H1 (cell line): ENCODE measurements around the gene EYA2. TPM values are rescaled to one million over a fixed set of nuclear protein-coding genes. Genes with fewer than 3 reads are reported as not detected.

Experiments
- CTCF ChIA-PET: fragments of 300-600 bp; sonication (Branson Sonifier 250); formaldehyde crosslinking; loops from one replicate; lab custom pipeline; 2021; ENCODE audit not compliant: partially characterized antibody; lab: Charles Lee
- POLR2A ChIA-PET: fragments of 300-600 bp; sonication (Branson Sonifier 250); formaldehyde crosslinking; loops from one replicate; lab custom pipeline; 2021; ENCODE audit warnings: inconsistent platforms; ENCODE audit not compliant: partially characterized antibody; lab: Charles Lee
- DNase-seq, 2 experiments: peaks; one replicate each; pipeline versions ENCODE4 v3.0.0 to v3.0.0-alpha.2; 2010 to 2022; ENCODE audit warnings: low spot score in 2 of 2, low read depth in 1 of 2, mixed read lengths in 1 of 2
- FAIRE-seq: peaks from 2 replicates; lab custom pipeline; 2011; peaks lifted over from hg19 to GRCh38; lab: Jason Lieb, UNC
- H2AFZ ChIP-seq: 2 replicates; pipeline ENCODE4 v1.8.1; 2012; ENCODE audit warnings: low read length, inconsistent platforms
- H2AK5ac ChIP-seq: 2 replicates; pipeline ENCODE4 v1.6.1; 2013; ENCODE audit warnings: low read depth, low read length
- H2BK120ac ChIP-seq: replicated peaks from 2 replicates; pipeline ENCODE3; 2013; ENCODE audit warnings: low read depth, low read length, inconsistent platforms
- H2BK12ac ChIP-seq: 2 replicates; pipeline ENCODE4 v1.6.1; 2013; ENCODE audit warnings: low read depth, low read length
- H2BK15ac ChIP-seq: 2 replicates; pipeline ENCODE4 v1.6.1; 2013; ENCODE audit warnings: low read length
- H2BK20ac ChIP-seq: 2 replicates; pipeline ENCODE4 v1.6.1; 2013; ENCODE audit warnings: low read length
- H2BK5ac ChIP-seq: 2 replicates; pipeline ENCODE4 v1.6.1; 2013; ENCODE audit warnings: low read depth, low read length
- H3K14ac ChIP-seq: 2 replicates; pipeline ENCODE4 v1.6.1; 2013; ENCODE audit warnings: inconsistent platforms; ENCODE audit not compliant: insufficient read length
- H3K18ac ChIP-seq: 2 replicates; pipeline ENCODE4 v1.6.1; 2013; ENCODE audit warnings: low read length; ENCODE audit errors: extremely low read depth
- H3K23ac ChIP-seq: 2 replicates; pipeline ENCODE4 v1.6.1; 2013; ENCODE audit warnings: inconsistent platforms; ENCODE audit not compliant: insufficient read length
- H3K23me2 ChIP-seq: 2 replicates; pipeline ENCODE4 v1.6.1; 2013; ENCODE audit warnings: low read depth, low read length
- H3K27ac ChIP-seq: 2 replicates; pipeline ENCODE4 v1.6.1; 2011; ENCODE audit warnings: low read depth, low read length, inconsistent platforms
- H3K27me3 ChIP-seq, 4 experiments: replicated peaks in 1 of 4; 1 replicate in 1 of 4; 2 replicates in 3 of 4; pipeline versions ENCODE4 v1.6.1 to v1.8.1; 2011 to 2013; ENCODE audit warnings: low read length in 3 of 4, mild to moderate bottlenecking in 3 of 4, inconsistent platforms in 2 of 4, mixed read lengths in 2 of 4, moderate library complexity in 1 of 4; ENCODE audit not compliant: control insufficient read depth in 3 of 4, insufficient read depth in 3 of 4; ENCODE audit errors: extremely low read depth in 1 of 4
- H3K36me3 ChIP-seq, 4 experiments: 2 replicates each; pipeline versions ENCODE4 v1.6.1 to v1.8.1; 2011 to 2013; ENCODE audit warnings: mild to moderate bottlenecking in 4 of 4, low read length in 3 of 4, moderate library complexity in 2 of 4, control low read depth in 1 of 4, inconsistent platforms in 1 of 4; ENCODE audit not compliant: insufficient read depth in 4 of 4, control insufficient read depth in 2 of 4
- H3K4ac ChIP-seq: replicated peaks from 2 replicates; pipeline ENCODE3; 2013; ENCODE audit warnings: low read length, low read depth, mixed read lengths, inconsistent platforms; ENCODE audit not compliant: insufficient read length
- H3K4me1 ChIP-seq, 4 experiments: replicated peaks in 1 of 4; 1 replicate in 1 of 4; 2 replicates in 3 of 4; pipeline versions ENCODE4 v1.6.1 to v1.8.1; 2011 to 2013; ENCODE audit warnings: low read length in 3 of 4, inconsistent platforms in 2 of 4, mixed read lengths in 1 of 4; ENCODE audit not compliant: insufficient read depth in 4 of 4, control insufficient read depth in 3 of 4
- H3K4me2 ChIP-seq, 2 experiments: 2 replicates each; pipeline versions ENCODE4 v1.6.1 to v1.8.1; 2011 to 2013; ENCODE audit warnings: low read depth in 2 of 2, low read length in 2 of 2, control low read depth in 1 of 2, inconsistent platforms in 1 of 2, mild to moderate bottlenecking in 1 of 2; ENCODE audit not compliant: insufficient read depth in 1 of 2
- H3K4me3 ChIP-seq, 4 experiments: fragments of 200-600, 300-600 bp in 1 of 4; sonication (generic), shearing (Covaris generic), sonication (Bioruptor Twin) in 1 of 4; 2 replicates each; pipeline versions ENCODE4 v1.5.1 to v1.8.1; 2011 to 2016; ENCODE audit warnings: low read length in 4 of 4, low read depth in 3 of 4, control low read depth in 2 of 4, inconsistent platforms in 2 of 4, mild to moderate bottlenecking in 2 of 4, mixed read lengths in 1 of 4, moderate library complexity in 1 of 4; ENCODE audit not compliant: insufficient read depth in 2 of 4; ENCODE audit errors: extremely low read depth in 1 of 4
- H3K56ac ChIP-seq: replicated peaks from 2 replicates; pipeline ENCODE3; 2013; ENCODE audit warnings: low read depth, mild to moderate bottlenecking, mixed read lengths, low read length, inconsistent platforms; ENCODE audit not compliant: insufficient read length
- H3K79me1 ChIP-seq: 2 replicates; pipeline ENCODE4 v1.6.1; 2013; ENCODE audit warnings: low read depth, low read length, control low read depth
- H3K79me2 ChIP-seq, 2 experiments: 2 replicates each; pipeline versions ENCODE4 v1.6.1 to v1.8.1; 2012 to 2013; ENCODE audit warnings: low read length in 2 of 2, mild to moderate bottlenecking in 2 of 2, inconsistent platforms in 1 of 2; ENCODE audit not compliant: insufficient read depth in 2 of 2, control insufficient read depth in 1 of 2
- H3K9ac ChIP-seq, 4 experiments: replicated peaks in 1 of 4; 1 replicate in 1 of 4; 2 replicates in 3 of 4; pipeline versions ENCODE4 v1.6.1 to v1.8.1; 2011 to 2013; ENCODE audit warnings: low read depth in 3 of 4, low read length in 3 of 4, control low read depth in 2 of 4, mild to moderate bottlenecking in 2 of 4, moderate library complexity in 2 of 4, inconsistent platforms in 1 of 4; ENCODE audit errors: extremely low read depth in 1 of 4
- H3K9me3 ChIP-seq, 2 experiments: 2 replicates each; pipeline versions ENCODE4 v1.6.1 to v1.8.1; 2012 to 2013; ENCODE audit warnings: mild to moderate bottlenecking in 2 of 2, moderate library complexity in 2 of 2, control low read depth in 1 of 2, inconsistent platforms in 1 of 2, low read depth in 1 of 2, low read length in 1 of 2, mixed read lengths in 1 of 2; ENCODE audit not compliant: insufficient read depth in 2 of 2
- H4K20me1 ChIP-seq, 2 experiments: replicated peaks in 1 of 2; 2 replicates each; pipeline versions ENCODE3 to v1.8.1; 2011 to 2013; ENCODE audit warnings: inconsistent platforms in 2 of 2, low read length in 2 of 2, mild to moderate bottlenecking in 1 of 2; ENCODE audit not compliant: insufficient read depth in 2 of 2, control insufficient read depth in 1 of 2
- H4K5ac ChIP-seq: 2 replicates; pipeline ENCODE4 v1.6.1; 2013; ENCODE audit warnings: low read length, low read depth, mixed read lengths, inconsistent platforms; ENCODE audit not compliant: insufficient read length
- H4K8ac ChIP-seq: 2 replicates; pipeline ENCODE4 v1.8.0; 2013; ENCODE audit warnings: mild to moderate bottlenecking, moderate library complexity, low read length, inconsistent platforms; ENCODE audit not compliant: insufficient read depth; ENCODE audit errors: extremely low read depth
- H4K91ac ChIP-seq: replicated peaks from 2 replicates; pipeline ENCODE3; 2013; ENCODE audit warnings: low read length, mixed read lengths, inconsistent platforms; ENCODE audit not compliant: insufficient read length
- BRCA1 ChIP-seq: IDR thresholded peaks from 2 replicates; pipeline ENCODE4 v1.6.1; 2012; ENCODE audit warnings: low read depth, low read length, improper control_type of control experiment
- CEBPB ChIP-seq: IDR thresholded peaks from 2 replicates; pipeline ENCODE4 v1.6.1; 2012; ENCODE audit warnings: low read depth, low read length
- CTBP2 ChIP-seq: IDR thresholded peaks from 2 replicates; pipeline ENCODE4 v1.7.0; 2011; ENCODE audit warnings: borderline replicate concordance, mild to moderate bottlenecking, moderate library complexity, mixed read lengths, low read length; ENCODE audit not compliant: insufficient read depth, insufficient read length
- EGR1 ChIP-seq: IDR thresholded peaks from 2 replicates; pipeline ENCODE4 v1.6.1; 2011; ENCODE audit warnings: low read depth, low read length, borderline replicate concordance
- EP300 ChIP-seq, 2 experiments: IDR thresholded peaks; 1 replicate in 1 of 2; 2 replicates in 1 of 2; pipeline ENCODE4 v1.6.1; 2011 to 2012; ENCODE audit warnings: low read depth in 2 of 2, low read length in 2 of 2, mild to moderate bottlenecking in 2 of 2, borderline replicate concordance in 1 of 2, inconsistent platforms in 1 of 2, moderate library complexity in 1 of 2
- FOSL1 ChIP-seq: IDR thresholded peaks from 2 replicates; pipeline ENCODE4 v1.6.1; 2011; ENCODE audit warnings: mild to moderate bottlenecking, low read depth, low read length, moderate library complexity; ENCODE audit not compliant: insufficient read depth
- HDAC2 ChIP-seq, 2 experiments: fragments of 300-600 bp in 1 of 2; sonication (generic) in 1 of 2; IDR thresholded peaks; 2 replicates each; pipeline ENCODE4 v1.6.1; 2011 to 2012; ENCODE audit warnings: low read depth in 2 of 2, low read length in 2 of 2, mild to moderate bottlenecking in 2 of 2, moderate library complexity in 2 of 2, borderline replicate concordance in 1 of 2, inconsistent platforms in 1 of 2
- NANOG ChIP-seq: IDR thresholded peaks from 2 replicates; pipeline ENCODE4 v1.6.1; 2011; ENCODE audit warnings: low read length, low read depth, mild to moderate bottlenecking, inconsistent platforms; ENCODE audit not compliant: insufficient read depth, poor library complexity, severe bottlenecking
- RAD21 ChIP-seq, 2 experiments: IDR thresholded peaks in 1 of 2; conservative IDR thresholded peaks in 1 of 2; 2 replicates each; pipeline ENCODE4 v1.6.1; 2011; ENCODE audit warnings: low read depth in 2 of 2, low read length in 2 of 2, improper control_type of control experiment in 1 of 2, inconsistent platforms in 1 of 2, mild to moderate bottlenecking in 1 of 2, moderate library complexity in 1 of 2
- RFX5 ChIP-seq: IDR thresholded peaks from 2 replicates; pipeline ENCODE4 v1.6.1; 2011; ENCODE audit warnings: low read depth, low read length, improper control_type of control experiment, borderline replicate concordance
- SP2 ChIP-seq: IDR thresholded peaks from 2 replicates; pipeline ENCODE4 v1.6.1; 2012; ENCODE audit warnings: mild to moderate bottlenecking, low read length, inconsistent platforms
- SP4 ChIP-seq: IDR thresholded peaks from 2 replicates; pipeline ENCODE4 v1.6.1; 2012; ENCODE audit warnings: low read length, inconsistent platforms
- TBP ChIP-seq: IDR thresholded peaks from 2 replicates; pipeline ENCODE4 v1.6.1; 2011; ENCODE audit warnings: low read depth, low read length, improper control_type of control experiment
- YY1 ChIP-seq: IDR thresholded peaks from 2 replicates; pipeline ENCODE4 v1.6.1; 2011; ENCODE audit warnings: low read depth, mild to moderate bottlenecking, low read length
- WGBS, 2 experiments: shearing (Covaris generic) in 1 of 2; methylation state at CpG; one replicate each; pipeline versions ENCODE4 v1.1.6 to v1.1.7; 2013 to 2015; ENCODE audit warnings: low lambda C conversion rate in 2 of 2, mixed read lengths in 2 of 2, inconsistent platforms in 1 of 2, low coverage in 1 of 2, missing lambda C conversion rate in 1 of 2; ENCODE audit not compliant: insufficient replicate concordance in 2 of 2, insufficient coverage in 1 of 2, insufficient read length in 1 of 2; ENCODE audit errors: extremely low coverage in 1 of 2, missing lambda C conversion rate in 1 of 2; 5-methylcytosine and 5-hydroxymethylcytosine counted together
- polyA plus RNA-seq, 7 experiments: library from polyadenylated mRNA; depleted of rRNA in 3 of 7; stranded (reverse) in 5 of 7; unstranded in 2 of 7; fragments of >200 nt in 5 of 7; fragments of 200-250 nt in 2 of 7; gene quantifications; 1 replicate in 5 of 7; 2 replicates in 1 of 7; 4 replicates in 1 of 7; pipeline versions ENCODE4 v1.2.1 to v1.2.3, GENCODE V29; 2011 to 2013; ENCODE audit warnings: missing spikeins in 2 of 7, mixed read lengths in 2 of 7
- total RNA-seq: library from RNA; stranded (reverse); fragmentation: NEBNext Ultra II Directional; extraction: Animal tissue kit (Norgen Biotek cat#: 25700); gene quantifications from 2 replicates; pipeline ENCODE4 v1.2.1, GENCODE V29; 2021

EYA2 gene
- total and polyA plus RNA-seq, 2 of the 8 experiments (the other 6 are each of a cell fraction or from before 2014, with no cell fraction given) = 1.6 to 1.7 TPM

DNA sequence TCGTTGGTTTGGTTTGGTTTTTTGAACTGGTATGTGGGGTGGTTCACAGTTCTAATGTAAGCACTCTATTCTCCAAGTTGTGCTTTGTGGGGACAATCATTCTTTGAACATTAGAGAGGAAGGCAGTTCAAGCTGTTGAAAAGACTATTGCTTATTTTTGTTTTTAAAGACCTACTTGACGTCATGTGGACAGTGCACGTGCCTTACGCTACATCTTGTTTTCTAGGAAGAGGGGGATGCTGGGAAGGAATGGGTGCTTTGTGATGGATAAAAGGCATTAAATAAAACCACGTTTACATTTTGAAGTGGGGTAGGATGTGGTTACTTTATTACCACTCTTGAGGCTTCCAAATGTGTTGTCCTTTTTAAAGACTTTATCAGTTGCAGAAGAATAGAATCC is 293.9 kb downstream of the EYA2 start:
- Histone ChIP-seq H2BK15ac (no peak overlapping the region), H3K18ac (no peak overlapping the region), H3K23ac (no peak overlapping the region), H3K9me3 (no peaks in the 10 kb centered on the region), H3K4me2 (no peak overlapping the region), H3K14ac (no peak overlapping the region), H2AK5ac (no peak overlapping the region), H4K20me1 (peaks cover 0 to 2% of the 10 kb centered on the region in 2 experiments), H3K4ac (no peak overlapping the region), H2AFZ (no peak overlapping the region), H2BK120ac (no peak overlapping the region), H3K79me1 (no peaks in the 10 kb centered on the region), H3K23me2 (peaks cover 11% of the 10 kb centered on the region; the same call in 1 of the 2 replicates), H4K5ac (no peak overlapping the region), H3K4me3 (no peak overlapping the region), H3K36me3 (no peaks in the 10 kb centered on the region), H2BK5ac (no peak overlapping the region), H3K27me3 (no peaks in the 10 kb centered on the region; a peak in 1 of 7 replicates), H2BK20ac (no peak overlapping the region), H3K79me2 (no peaks in the 10 kb centered on the region), H4K8ac (no peak overlapping the region), H3K27ac (no peak overlapping the region), H3K9ac (no peak overlapping the region), H4K91ac (no peak overlapping the region), H2BK12ac (no peak overlapping the region), H3K4me1 (peaks cover 0 to 2% (median 0%) of the 10 kb centered on the region in 4 experiments; a peak in 1 of 7 replicates), H3K56ac (no peak overlapping the region)
- ChIA-PET CTCF (no interaction called here), POLR2A (no interaction called here)
- no peak for DNase-seq
- 81% methylated on average over 5 of the region's 5 CpGs; no CpG with 5 or more reads in 1 of the 2 experiments for WGBS, 2 experiments
- FAIRE-seq = no peak
- TF ChIP-seq HDAC2 (IDR thresholded peaks at IDR 0.05; ENCODE audit: borderline replicate concordance in 1 of 2, low read depth in 2 of 2, low read length in 2 of 2) = no peak
- no peak for TF ChIP-seq EP300 (IDR thresholded peaks at IDR 0.05; ENCODE audit: borderline replicate concordance in 1 of 2, low read depth in 2 of 2, low read length in 2 of 2)
- no peak for TF ChIP-seq FOSL1
- TF ChIP-seq SP4 = no peak
- TF ChIP-seq TBP = no peak
- no peak for TF ChIP-seq YY1
- no peak for TF ChIP-seq SP2
- no peak for TF ChIP-seq RFX5
- TF ChIP-seq CEBPB = no peak
- TF ChIP-seq CTBP2 = no peak
- no peak for TF ChIP-seq EGR1
- no peak for TF ChIP-seq BRCA1
- no peak for TF ChIP-seq RAD21 (IDR thresholded peaks at IDR 0.05 in 1 of 2, conservative IDR thresholded peaks at IDR 0.05 in 1 of 2; ENCODE audit: low read depth in 2 of 2, low read length in 2 of 2)
- no peak for TF ChIP-seq NANOG
